Loucy (cell line): ENCODE results near the gene ABCA3.

Source experiments
- H2AFZ ChIP-seq: fragments of 200-600 bp; sonication (generic); 2 replicates; pipeline ENCODE4 v1.6.0; 2016; ENCODE audit warnings: antibody characterized with exemption, mild to moderate bottlenecking, low read length, moderate library complexity
- H3F3A ChIP-seq: fragments of 200-600 bp; 2 replicates; pipeline ENCODE4 v1.6.0; 2016; ENCODE audit warnings: antibody characterized with exemption, low read depth, mild to moderate bottlenecking
- H3K27me3 ChIP-seq: fragments of 200-600 bp; sonication (generic); 2 replicates; pipeline ENCODE4 v1.6.1; 2014; ENCODE audit warnings: low read length, mild to moderate bottlenecking; ENCODE audit not compliant: insufficient read depth, poor library complexity, severe bottlenecking
- H3K36me3 ChIP-seq: fragments of 200-600 bp; sonication (generic); 2 replicates; pipeline ENCODE4 v1.6.1; 2016; ENCODE audit warnings: low read length; ENCODE audit not compliant: insufficient read depth
- H3K4me1 ChIP-seq: fragments of 200-600 bp; sonication (generic); 2 replicates; pipeline ENCODE4 v1.5.1; 2014; ENCODE audit warnings: low read length, mild to moderate bottlenecking; ENCODE audit not compliant: insufficient read depth, poor library complexity, severe bottlenecking
- H3K4me2 ChIP-seq: fragments of 200-600 bp; sonication (generic); 2 replicates; pipeline ENCODE4 v1.6.0; 2014; ENCODE audit warnings: antibody characterized with exemption, low read length, low read depth, mild to moderate bottlenecking; ENCODE audit not compliant: poor library complexity, severe bottlenecking
- H3K4me3 ChIP-seq: fragments of 200-600 bp; sonication (generic); 2 replicates; pipeline ENCODE4 v1.5.1; 2014; ENCODE audit warnings: low read length, mild to moderate bottlenecking, mixed read lengths; ENCODE audit not compliant: poor library complexity, severe bottlenecking
- H3K79me2 ChIP-seq: fragments of 200-600 bp; sonication (generic); 2 replicates; pipeline ENCODE4 v1.6.1; 2014; ENCODE audit warnings: low read length; ENCODE audit not compliant: insufficient read depth
- H3K9ac ChIP-seq: fragments of 200-600 bp; sonication (generic); 2 replicates; pipeline ENCODE4 v1.6.0; 2014; ENCODE audit warnings: mild to moderate bottlenecking, low read depth, low read length, moderate library complexity; ENCODE audit not compliant: poor library complexity, severe bottlenecking
- H3K9me2 ChIP-seq: fragments of 200-600 bp; sonication (generic); replicated peaks from 2 replicates; pipeline ENCODE4 v1.6.1; 2016; ENCODE audit warnings: low read depth, low read length, mixed read lengths
- H3K9me3 ChIP-seq: fragments of 200-600 bp; sonication (generic); 2 replicates; pipeline ENCODE4 v1.6.1; 2014; ENCODE audit warnings: mild to moderate bottlenecking, antibody characterized with exemption, low read length, low read depth; ENCODE audit not compliant: insufficient read depth
- H4K20me1 ChIP-seq: fragments of 200-600 bp; sonication (generic); 2 replicates; pipeline ENCODE4 v1.6.0; 2014; ENCODE audit warnings: antibody characterized with exemption, low read length, mild to moderate bottlenecking; ENCODE audit not compliant: insufficient read depth, poor library complexity, severe bottlenecking
- EZH2phosphoT487 ChIP-seq: fragments of 200-600 bp; IDR thresholded peaks from 2 replicates; pipeline ENCODE4 v1.6.1; 2018; ENCODE audit warnings: antibody characterized with exemption, mild to moderate bottlenecking, moderate library complexity, borderline replicate concordance
- TF ChIP-seq, protein P1 (sequence below): fragments of 200-600 bp; sonication (generic); conservative IDR thresholded peaks from 2 replicates; pipeline ENCODE4 v1.5.1; 2014; ENCODE audit warnings: mild to moderate bottlenecking, antibody characterized with exemption, low read length

ABCA3 gene

DNA sequence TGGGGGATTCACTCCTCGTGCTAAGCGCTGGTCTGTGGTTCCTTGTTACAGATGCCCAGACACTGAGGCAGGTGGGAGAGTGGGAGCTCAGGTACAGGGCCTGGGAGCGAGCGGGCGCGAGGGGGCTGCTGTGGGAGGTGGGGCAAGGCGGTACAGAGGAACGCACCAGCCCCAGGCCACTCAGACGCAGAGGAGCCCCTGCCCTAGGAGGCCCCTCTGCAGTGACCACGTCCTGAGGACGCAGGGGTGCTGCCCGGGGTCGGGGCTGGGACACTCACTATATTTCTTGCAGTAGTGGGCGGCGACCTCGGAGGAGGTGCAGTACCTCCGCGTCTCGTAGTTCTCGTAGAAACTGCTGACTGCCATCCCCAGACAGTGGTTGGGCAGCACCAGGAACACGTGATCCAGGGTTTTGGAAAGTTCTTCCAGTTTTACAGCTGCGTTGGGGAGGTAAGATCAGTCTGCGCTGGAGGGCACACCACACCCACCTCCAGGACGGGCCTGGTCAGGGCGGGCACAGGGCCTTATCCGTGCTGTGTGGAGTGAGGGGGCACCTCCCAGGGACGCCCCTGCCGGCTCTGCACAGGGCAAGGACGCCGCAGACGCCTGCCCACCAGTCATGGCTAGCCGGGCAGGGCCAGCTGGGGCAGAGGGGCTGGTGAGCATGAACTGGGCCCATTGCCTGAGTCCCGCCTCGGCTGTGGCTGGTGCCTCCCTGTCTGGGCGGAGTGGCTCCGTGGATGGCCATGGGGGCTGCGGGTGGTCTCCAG lies 56.3 kb downstream of the ABCA3 start:
- H3K9me3 ChIP-seq, result no peaks in the 10 kb centered on the region

DNA sequence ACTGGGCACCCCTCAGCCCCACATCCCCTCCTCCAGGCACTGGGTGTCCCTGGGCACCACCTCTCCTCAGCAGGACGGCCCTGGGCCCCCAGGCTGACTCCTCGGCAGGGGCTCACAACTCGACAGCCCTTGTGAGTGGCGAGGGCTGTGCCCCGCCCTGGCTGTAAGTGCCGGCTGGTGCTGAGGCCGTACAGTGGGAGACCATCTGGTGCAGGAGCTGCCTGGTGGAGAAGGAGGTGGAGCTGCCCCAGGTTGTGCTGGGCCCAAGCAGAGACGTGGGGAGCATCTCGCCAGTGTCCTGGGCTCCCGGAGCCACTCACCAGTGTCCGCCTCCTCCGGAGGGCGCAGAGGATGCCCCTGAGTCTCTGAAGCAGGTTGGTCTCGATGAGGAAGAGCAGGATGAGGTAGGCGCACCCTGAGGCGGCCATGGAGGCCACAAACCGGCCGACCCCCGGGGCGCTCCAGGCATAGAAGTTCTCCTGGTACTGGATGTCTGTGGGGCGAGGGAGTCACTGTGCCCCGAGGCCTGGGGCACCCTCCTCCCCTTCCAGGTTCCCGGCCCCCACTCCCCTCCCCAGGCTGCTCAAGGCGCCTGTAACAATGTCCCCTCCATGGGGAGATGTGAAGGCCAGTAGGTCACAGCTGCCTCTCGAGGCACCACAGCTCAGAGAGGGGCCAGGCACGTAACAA lies 57.5 kb downstream of the ABCA3 start:
- Histone ChIP-seq H3K4me3 (no peak overlapping the region), H3K27me3 (no peaks in the 10 kb centered on the region), H3K4me2 (no peak overlapping the region), H3K9me2 (no peaks in the 10 kb centered on the region), H2AFZ (no peak overlapping the region), H3K9me3 (no peaks in the 10 kb centered on the region), H3K36me3 (no peaks in the 10 kb centered on the region), H3F3A (no peaks in the 10 kb centered on the region), H3K4me1 (no peaks in the 10 kb centered on the region), H3K9ac (no peak overlapping the region), H3K79me2 (no peaks in the 10 kb centered on the region), H4K20me1 (no peaks in the 10 kb centered on the region)
- TF ChIP-seq EZH2phosphoT487, result no peak
- TF ChIP-seq, protein P1, sequence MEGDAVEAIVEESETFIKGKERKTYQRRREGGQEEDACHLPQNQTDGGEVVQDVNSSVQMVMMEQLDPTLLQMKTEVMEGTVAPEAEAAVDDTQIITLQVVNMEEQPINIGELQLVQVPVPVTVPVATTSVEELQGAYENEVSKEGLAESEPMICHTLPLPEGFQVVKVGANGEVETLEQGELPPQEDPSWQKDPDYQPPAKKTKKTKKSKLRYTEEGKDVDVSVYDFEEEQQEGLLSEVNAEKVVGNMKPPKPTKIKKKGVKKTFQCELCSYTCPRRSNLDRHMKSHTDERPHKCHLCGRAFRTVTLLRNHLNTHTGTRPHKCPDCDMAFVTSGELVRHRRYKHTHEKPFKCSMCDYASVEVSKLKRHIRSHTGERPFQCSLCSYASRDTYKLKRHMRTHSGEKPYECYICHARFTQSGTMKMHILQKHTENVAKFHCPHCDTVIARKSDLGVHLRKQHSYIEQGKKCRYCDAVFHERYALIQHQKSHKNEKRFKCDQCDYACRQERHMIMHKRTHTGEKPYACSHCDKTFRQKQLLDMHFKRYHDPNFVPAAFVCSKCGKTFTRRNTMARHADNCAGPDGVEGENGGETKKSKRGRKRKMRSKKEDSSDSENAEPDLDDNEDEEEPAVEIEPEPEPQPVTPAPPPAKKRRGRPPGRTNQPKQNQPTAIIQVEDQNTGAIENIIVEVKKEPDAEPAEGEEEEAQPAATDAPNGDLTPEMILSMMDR, result no peak

More for the DNA sequence above, 56.3 kb downstream of the ABCA3 start:
- Histone ChIP-seq H3K27me3 (no peaks in the 10 kb centered on the region), H4K20me1 (no peaks in the 10 kb centered on the region), H3K4me2 (no peak overlapping the region), H3K9me2 (no peaks in the 10 kb centered on the region), H3K4me1 (no peaks in the 10 kb centered on the region), H3K4me3 (no peak overlapping the region), H3K9ac (no peak overlapping the region), H3F3A (no peaks in the 10 kb centered on the region), H3K79me2 (no peaks in the 10 kb centered on the region), H3K36me3 (no peaks in the 10 kb centered on the region), H2AFZ (no peak overlapping the region)
- TF ChIP-seq EZH2phosphoT487, result no peak
- TF ChIP-seq, protein P1, result no peak

DNA sequence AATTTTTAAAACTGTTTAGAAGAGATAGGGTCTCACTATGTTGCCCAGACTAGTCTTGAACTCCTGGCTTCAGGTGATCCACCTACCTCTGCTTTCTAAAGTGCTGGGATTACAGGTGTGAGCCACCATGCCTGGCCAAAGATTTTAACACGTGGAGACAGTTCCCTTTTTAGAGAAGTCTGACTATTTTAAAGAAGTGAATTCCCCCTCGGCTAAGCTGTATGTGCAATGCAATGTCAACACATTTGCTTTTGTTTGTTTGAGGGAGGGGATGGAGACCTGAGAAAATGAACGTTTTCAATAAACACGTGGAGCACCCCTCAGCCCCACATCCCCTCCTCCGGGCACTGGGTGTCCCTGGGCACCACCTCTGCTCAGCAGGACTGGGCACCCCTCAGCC lies 58.3 kb downstream of the ABCA3 start:
- no peak overlapping the region for H3K9ac ChIP-seq
- no peaks in the 10 kb centered on the region for H3K36me3 ChIP-seq
- no peaks in the 10 kb centered on the region for H3F3A ChIP-seq

More for the DNA sequence above, 58.3 kb downstream of the ABCA3 start:
- Histone ChIP-seq H3K9me2 (no peaks in the 10 kb centered on the region), H2AFZ (no peak overlapping the region), H4K20me1 (no peaks in the 10 kb centered on the region), H3K79me2 (no peaks in the 10 kb centered on the region), H3K27me3 (no peaks in the 10 kb centered on the region), H3K9me3 (no peaks in the 10 kb centered on the region), H3K4me2 (no peak overlapping the region), H3K4me3 (no peak overlapping the region), H3K4me1 (no peaks in the 10 kb centered on the region)
- TF ChIP-seq, protein P1, result no peak
